Memory B cell (primary cell): ENCODE results near the gene PACC1.

ENCODE experiments used
- ATAC-seq: fragments of 150-1000 bp; cut with Tn5 transposase; 2 replicates; pipeline ENCODE4 v1.10.0; 2021; ENCODE audit warnings: low read depth, mild to moderate bottlenecking, moderate library complexity
- DNase-seq, 2 donors: peaks; one replicate each; pipeline ENCODE4 v3.0.0; 2022; ENCODE audit warnings: low spot score in 2 of 2
- H3K27ac Mint-ChIP-seq: one replicate; pipeline ENCODE4 v1.8.0; 2022; ENCODE audit warnings: mild to moderate bottlenecking, moderate library complexity, mixed read lengths
- H3K27me3 Mint-ChIP-seq: one replicate; pipeline ENCODE4 v1.8.0; 2022; ENCODE audit warnings: mixed read lengths
- H3K36me3 Mint-ChIP-seq: one replicate; pipeline ENCODE4 v1.8.0; 2022; ENCODE audit warnings: mild to moderate bottlenecking, mixed read lengths
- H3K4me1 Mint-ChIP-seq: one replicate; pipeline ENCODE4 v1.8.0; 2022; ENCODE audit warnings: mixed read lengths
- H3K4me3 Mint-ChIP-seq: one replicate; pipeline ENCODE4 v1.8.0; 2022; ENCODE audit warnings: mild to moderate bottlenecking, moderate library complexity, mixed read lengths
- H3K9me3 Mint-ChIP-seq: one replicate; pipeline ENCODE4 v1.8.0; 2022; ENCODE audit warnings: mixed read lengths

PACC1 gene

GRCh38 chr1:212414328-212415106, at the start of gene PACC1:
PACC1 (minus strand) TSS chr1:212414886; CDS start chr1:212414757, 129 bp downstream.
- ATAC-seq (peak; percentile 97), DNase-seq (peak; percentile 90 to 93)
- Mint-ChIP-seq H3K4me1 (peaks cover 34% of the 10 kb centered on the region), H3K27ac (peak within 1 kb of the TSS; percentile 96), H3K4me3 (peak within 1 kb of the TSS; percentile 99), H3K9me3 (no peaks in the 10 kb centered on the region), H3K27me3 (no peaks in the 10 kb centered on the region), H3K36me3 (peaks cover 14% of the 10 kb centered on the region)

GRCh38 chr1:212463565-212464285, 49.0 kb upstream of the PACC1 start:
- no peaks in the 10 kb centered on the region for H3K27me3 Mint-ChIP-seq
- peaks cover 2% of the 10 kb centered on the region for H3K4me1 Mint-ChIP-seq
- no peak for ATAC-seq
- DNase-seq, result no peak
- no peaks in the 10 kb centered on the region for H3K36me3 Mint-ChIP-seq
- H3K27ac Mint-ChIP-seq, result no peak overlapping the region
- H3K4me3 Mint-ChIP-seq, result no peak overlapping the region
- H3K9me3 Mint-ChIP-seq, result no peaks in the 10 kb centered on the region

GRCh38 chr1:212461916-212462660, 47.4 kb upstream of the PACC1 start:
- no peak for ATAC-seq
- H3K4me3 Mint-ChIP-seq, result no peak overlapping the region

GRCh38 chr1:212460376-212460775, 45.7 kb upstream of the PACC1 start:
- no peak overlapping the region for H3K27ac Mint-ChIP-seq
- H3K9me3 Mint-ChIP-seq, result peaks cover 2% of the 10 kb centered on the region
- H3K4me3 Mint-ChIP-seq, result no peak overlapping the region
- ATAC-seq (no peak), DNase-seq (no peak)
- H3K4me1 Mint-ChIP-seq, result no peaks in the 10 kb centered on the region
- peaks cover 2% of the 10 kb centered on the region for H3K27me3 Mint-ChIP-seq
- no peaks in the 10 kb centered on the region for H3K36me3 Mint-ChIP-seq

More at GRCh38 chr1:212461916-212462660, 47.4 kb upstream of the PACC1 start:
- Mint-ChIP-seq H3K27me3 (peaks cover 2% of the 10 kb centered on the region), H3K9me3 (peaks cover 2% of the 10 kb centered on the region), H3K27ac (no peak overlapping the region), H3K36me3 (no peaks in the 10 kb centered on the region), H3K4me1 (no peaks in the 10 kb centered on the region)
- DNase-seq, result no peak

- Mint-ChIP-seq H3K36me3 (no peaks in the 10 kb centered on the region), H3K27ac (no peak overlapping the region), H3K27me3 (peaks cover 2% of the 10 kb centered on the region), H3K9me3 (peaks cover 2% of the 10 kb centered on the region), H3K4me1 (no peaks in the 10 kb centered on the region), H3K4me3 (no peak overlapping the region)
- DNase-seq (no peak), ATAC-seq (no peak)
These were observed 45.0 kb upstream of the PACC1 start for GRCh38 chr1:212459656-212460055.

- Mint-ChIP-seq H3K4me1 (no peaks in the 10 kb centered on the region), H3K9me3 (peaks cover 2% of the 10 kb centered on the region), H3K36me3 (no peaks in the 10 kb centered on the region), H3K27me3 (peaks cover 2% of the 10 kb centered on the region), H3K4me3 (no peak overlapping the region), H3K27ac (no peak overlapping the region)
- DNase-seq (no peak), ATAC-seq (no peak)
These were observed 44.1 kb upstream of the PACC1 start for GRCh38 chr1:212458817-212459216.

GRCh38 chr1:212457740-212458338, 43.2 kb upstream of the PACC1 start:
- peaks cover 2% of the 10 kb centered on the region for H3K9me3 Mint-ChIP-seq
- H3K27ac Mint-ChIP-seq, result no peak overlapping the region
- H3K4me1 Mint-ChIP-seq, result no peaks in the 10 kb centered on the region
- H3K36me3 Mint-ChIP-seq, result no peaks in the 10 kb centered on the region
- peaks cover 2% of the 10 kb centered on the region for H3K27me3 Mint-ChIP-seq
- ATAC-seq (no peak), DNase-seq (peak; percentile 31 to 41)
- no peak overlapping the region for H3K4me3 Mint-ChIP-seq

GRCh38 chr1:212455803-212456528, 41.3 kb upstream of the PACC1 start:
- ATAC-seq (peak; percentile 80), DNase-seq (peak; percentile 81 to 88)
- H3K9me3 Mint-ChIP-seq, result peaks cover 2% of the 10 kb centered on the region
- no peaks in the 10 kb centered on the region for H3K36me3 Mint-ChIP-seq
- peaks cover 4% of the 10 kb centered on the region for H3K4me1 Mint-ChIP-seq
- H3K27ac Mint-ChIP-seq, result no peak overlapping the region
- H3K4me3 Mint-ChIP-seq, result no peak overlapping the region
- peaks cover 2% of the 10 kb centered on the region for H3K27me3 Mint-ChIP-seq

GRCh38 chr1:212455401-212455800, 40.7 kb upstream of the PACC1 start:
- peaks cover 4% of the 10 kb centered on the region for H3K4me1 Mint-ChIP-seq
- peaks cover 2% of the 10 kb centered on the region for H3K27me3 Mint-ChIP-seq
- no peak for ATAC-seq
- no peaks in the 10 kb centered on the region for H3K36me3 Mint-ChIP-seq
- no peak overlapping the region for H3K4me3 Mint-ChIP-seq
- H3K9me3 Mint-ChIP-seq, result peaks cover 2% of the 10 kb centered on the region
- H3K27ac Mint-ChIP-seq, result no peak overlapping the region
- no peak for DNase-seq

GRCh38 chr1:212454741-212455140, 40.1 kb upstream of the PACC1 start:
- DNase-seq (no peak), ATAC-seq (no peak)
- H3K36me3 Mint-ChIP-seq, result no peaks in the 10 kb centered on the region
- peaks cover 4% of the 10 kb centered on the region for H3K4me1 Mint-ChIP-seq
- no peak overlapping the region for H3K4me3 Mint-ChIP-seq
- peaks cover 2% of the 10 kb centered on the region for H3K9me3 Mint-ChIP-seq
- peaks cover 2% of the 10 kb centered on the region for H3K27me3 Mint-ChIP-seq
- no peak overlapping the region for H3K27ac Mint-ChIP-seq

GRCh38 chr1:212453156-212453857, 38.6 kb upstream of the PACC1 start:
- Mint-ChIP-seq H3K36me3 (peaks cover 2% of the 10 kb centered on the region), H3K27me3 (no peaks in the 10 kb centered on the region), H3K4me1 (peaks cover 4% of the 10 kb centered on the region), H3K27ac (no peak overlapping the region), H3K4me3 (no peak overlapping the region), H3K9me3 (peaks cover 2% of the 10 kb centered on the region)
- DNase-seq (no peak), ATAC-seq (no peak)

- ATAC-seq (no peak), DNase-seq (no peak)
- H3K27ac Mint-ChIP-seq, result no peak overlapping the region
- peaks cover 3% of the 10 kb centered on the region for H3K36me3 Mint-ChIP-seq
- no peak overlapping the region for H3K4me3 Mint-ChIP-seq
- no peaks in the 10 kb centered on the region for H3K9me3 Mint-ChIP-seq
- H3K27me3 Mint-ChIP-seq, result no peaks in the 10 kb centered on the region
- H3K4me1 Mint-ChIP-seq, result peaks cover 4% of the 10 kb centered on the region
These were observed 37.9 kb upstream of the PACC1 start for GRCh38 chr1:212452323-212453155.
